Measurements from ENCODE around the gene TRMT61A. TPM values are rescaled to one million over a fixed set of nuclear protein-coding genes. Genes with fewer than 3 reads are reported as not detected.
A peak's percentile ranks its signal among the peaks of the same experiment; 100 is the strongest.

Gene TRMT61A
- total RNA-seq, 1 donor from 2014 or later = 4.7 TPM

GRCh38 chr14:103541709-103542604 lies 13.0 kb downstream of the TRMT61A start:
- Histone ChIP-seq H3K36me3 (ENCODE audit: control insufficient read depth in 3 of 3, insufficient read depth in 3 of 3, low read length in 3 of 3) (no peaks in the 10 kb centered on the region), H3K4me3 (ENCODE audit: low read length in 3 of 3) (no peak overlapping the region), H3K9me3 (ENCODE audit: control insufficient read depth in 3 of 3, low read length in 3 of 3) (no peaks in the 10 kb centered on the region), H3K27me3 (ENCODE audit: control insufficient read depth in 3 of 3, insufficient read depth in 3 of 3, low read length in 3 of 3) (peaks cover 0 to 3% (median 0%) of the 10 kb centered on the region in 3 donors), H3K27ac (ENCODE audit: low read depth, low read length) (peak overlapping the region; percentile 7), H3K9ac (ENCODE audit: low read depth in 1 of 3, low read length in 3 of 3) (peak overlapping the region in 2 of 3 donors; percentile 33 to 64), H3K4me1 (ENCODE audit: control insufficient read depth in 3 of 3, insufficient read depth in 3 of 3, low read length in 3 of 3) (peaks cover 59 to 76% (median 74%) of the 10 kb centered on the region in 3 donors)

- no peak overlapping the region for H3K4me3 ChIP-seq (ENCODE audit: low read length in 3 of 3)
- no peak overlapping the region for H3K27ac ChIP-seq (ENCODE audit: low read depth, low read length)
- peaks cover 0 to 3% (median 0%) of the 10 kb centered on the region in 3 donors for H3K27me3 ChIP-seq (ENCODE audit: control insufficient read depth in 3 of 3, insufficient read depth in 3 of 3, low read length in 3 of 3)
- no peaks in the 10 kb centered on the region for H3K36me3 ChIP-seq (ENCODE audit: control insufficient read depth in 3 of 3, insufficient read depth in 3 of 3, low read length in 3 of 3)
- H3K4me1 ChIP-seq (ENCODE audit: control insufficient read depth in 3 of 3, insufficient read depth in 3 of 3, low read length in 3 of 3) = peaks cover 59 to 78% (median 71%) of the 10 kb centered on the region in 3 donors
- peak overlapping the region in 1 of 3 donors; percentile 64 for H3K9ac ChIP-seq (ENCODE audit: low read depth in 1 of 3, low read length in 3 of 3)
- H3K9me3 ChIP-seq (ENCODE audit: control insufficient read depth in 3 of 3, low read length in 3 of 3) = no peaks in the 10 kb centered on the region
Measured at GRCh38 chr14:103542605-103543088, 13.7 kb downstream of the TRMT61A start.

GRCh38 chr14:103543140-103543539 lies 14.1 kb downstream of the TRMT61A start:
- Histone ChIP-seq H3K27me3 (ENCODE audit: control insufficient read depth in 3 of 3, insufficient read depth in 3 of 3, low read length in 3 of 3) (peaks cover 0 to 3% (median 0%) of the 10 kb centered on the region in 3 donors), H3K9ac (ENCODE audit: low read depth in 1 of 3, low read length in 3 of 3) (peak overlapping the region in 1 of 3 donors; percentile 64), H3K9me3 (ENCODE audit: control insufficient read depth in 3 of 3, low read length in 3 of 3) (no peaks in the 10 kb centered on the region), H3K4me3 (ENCODE audit: low read length in 3 of 3) (no peak overlapping the region), H3K4me1 (ENCODE audit: control insufficient read depth in 3 of 3, insufficient read depth in 3 of 3, low read length in 3 of 3) (peaks cover 56 to 73% (median 69%) of the 10 kb centered on the region in 3 donors), H3K27ac (ENCODE audit: low read depth, low read length) (no peak overlapping the region), H3K36me3 (ENCODE audit: control insufficient read depth in 3 of 3, insufficient read depth in 3 of 3, low read length in 3 of 3) (no peaks in the 10 kb centered on the region)

GRCh38 chr14:103543721-103544387 lies 14.9 kb downstream of the TRMT61A start:
- Histone ChIP-seq H3K27me3 (ENCODE audit: control insufficient read depth in 3 of 3, insufficient read depth in 3 of 3, low read length in 3 of 3) (peaks cover 0 to 3% (median 0%) of the 10 kb centered on the region in 3 donors), H3K9me3 (ENCODE audit: control insufficient read depth in 3 of 3, low read length in 3 of 3) (no peaks in the 10 kb centered on the region), H3K36me3 (ENCODE audit: control insufficient read depth in 3 of 3, insufficient read depth in 3 of 3, low read length in 3 of 3) (no peaks in the 10 kb centered on the region), H3K27ac (ENCODE audit: low read depth, low read length) (no peak overlapping the region), H3K4me1 (ENCODE audit: control insufficient read depth in 3 of 3, insufficient read depth in 3 of 3, low read length in 3 of 3) (peaks cover 49 to 69% (median 66%) of the 10 kb centered on the region in 3 donors), H3K9ac (ENCODE audit: low read depth in 1 of 3, low read length in 3 of 3) (peak overlapping the region in 2 of 3 donors; percentile 38 to 54), H3K4me3 (ENCODE audit: low read length in 3 of 3) (peak overlapping the region in 1 of 3 donors; percentile 22)

GRCh38 chr14:103544388-103545218 lies 15.6 kb downstream of the TRMT61A start:
- peaks cover 0 to 3% (median 0%) of the 10 kb centered on the region in 3 donors for H3K27me3 ChIP-seq (ENCODE audit: control insufficient read depth in 3 of 3, insufficient read depth in 3 of 3, low read length in 3 of 3)
- no peak overlapping the region for H3K27ac ChIP-seq (ENCODE audit: low read depth, low read length)
- no peaks in the 10 kb centered on the region for H3K9me3 ChIP-seq (ENCODE audit: control insufficient read depth in 3 of 3, low read length in 3 of 3)
- H3K36me3 ChIP-seq (ENCODE audit: control insufficient read depth in 3 of 3, insufficient read depth in 3 of 3, low read length in 3 of 3) = no peaks in the 10 kb centered on the region
- peaks cover 47 to 69% (median 65%) of the 10 kb centered on the region in 3 donors for H3K4me1 ChIP-seq (ENCODE audit: control insufficient read depth in 3 of 3, insufficient read depth in 3 of 3, low read length in 3 of 3)
- peak overlapping the region in 1 of 3 donors; percentile 40 for H3K9ac ChIP-seq (ENCODE audit: low read depth in 1 of 3, low read length in 3 of 3)
- H3K4me3 ChIP-seq (ENCODE audit: low read length in 3 of 3) = no peak overlapping the region

GRCh38 chr14:103545219-103545914 lies 16.4 kb downstream of the TRMT61A start:
- Histone ChIP-seq H3K27ac (ENCODE audit: low read depth, low read length) (no peak overlapping the region), H3K27me3 (ENCODE audit: control insufficient read depth in 3 of 3, insufficient read depth in 3 of 3, low read length in 3 of 3) (peaks cover 0 to 3% (median 0%) of the 10 kb centered on the region in 3 donors), H3K36me3 (ENCODE audit: control insufficient read depth in 3 of 3, insufficient read depth in 3 of 3, low read length in 3 of 3) (no peaks in the 10 kb centered on the region), H3K9me3 (ENCODE audit: control insufficient read depth in 3 of 3, low read length in 3 of 3) (no peaks in the 10 kb centered on the region), H3K4me1 (ENCODE audit: control insufficient read depth in 3 of 3, insufficient read depth in 3 of 3, low read length in 3 of 3) (peaks cover 49 to 71% (median 68%) of the 10 kb centered on the region in 3 donors), H3K4me3 (ENCODE audit: low read length in 3 of 3) (no peak overlapping the region), H3K9ac (ENCODE audit: low read depth in 1 of 3, low read length in 3 of 3) (no peak overlapping the region)

GRCh38 chr14:103545915-103546651 lies 17.1 kb downstream of the TRMT61A start:
- Histone ChIP-seq H3K36me3 (ENCODE audit: control insufficient read depth in 3 of 3, insufficient read depth in 3 of 3, low read length in 3 of 3) (no peaks in the 10 kb centered on the region), H3K9me3 (ENCODE audit: control insufficient read depth in 3 of 3, low read length in 3 of 3) (no peaks in the 10 kb centered on the region), H3K4me3 (ENCODE audit: low read length in 3 of 3) (no peak overlapping the region), H3K27ac (ENCODE audit: low read depth, low read length) (no peak overlapping the region), H3K27me3 (ENCODE audit: control insufficient read depth in 3 of 3, insufficient read depth in 3 of 3, low read length in 3 of 3) (peaks cover 0 to 3% (median 0%) of the 10 kb centered on the region in 3 donors), H3K9ac (ENCODE audit: low read depth in 1 of 3, low read length in 3 of 3) (peak overlapping the region in 1 of 3 donors; percentile 8), H3K4me1 (ENCODE audit: control insufficient read depth in 3 of 3, insufficient read depth in 3 of 3, low read length in 3 of 3) (peaks cover 50 to 71% (median 69%) of the 10 kb centered on the region in 3 donors)

GRCh38 chr14:103546652-103547454 lies 17.9 kb downstream of the TRMT61A start:
- peaks cover 0 to 3% (median 0%) of the 10 kb centered on the region in 3 donors for H3K27me3 ChIP-seq (ENCODE audit: control insufficient read depth in 3 of 3, insufficient read depth in 3 of 3, low read length in 3 of 3)
- no peak overlapping the region for H3K4me3 ChIP-seq (ENCODE audit: low read length in 3 of 3)
- H3K36me3 ChIP-seq (ENCODE audit: control insufficient read depth in 3 of 3, insufficient read depth in 3 of 3, low read length in 3 of 3) = no peaks in the 10 kb centered on the region
- H3K9me3 ChIP-seq (ENCODE audit: control insufficient read depth in 3 of 3, low read length in 3 of 3) = no peaks in the 10 kb centered on the region
- no peak overlapping the region for H3K27ac ChIP-seq (ENCODE audit: low read depth, low read length)
- no peak overlapping the region for H3K9ac ChIP-seq (ENCODE audit: low read depth in 1 of 3, low read length in 3 of 3)
- peaks cover 51 to 71% (median 69%) of the 10 kb centered on the region in 3 donors for H3K4me1 ChIP-seq (ENCODE audit: control insufficient read depth in 3 of 3, insufficient read depth in 3 of 3, low read length in 3 of 3)
